Uterus (tissue), 2 donors: ENCODE measurements around the gene RBM26.

Source experiments
- POLR2A ChIP-seq, 2 donors: fragments of 450-650 bp; IDR thresholded peaks; one replicate each; pipeline ENCODE4 v1.6.1; 2016; ENCODE audit warnings: antibody characterized with exemption in 2 of 2, mild to moderate bottlenecking in 1 of 2, moderate library complexity in 1 of 2
- TF ChIP-seq, protein P1 (sequence below), 4 experiments: fragments of 200-600 bp in 2 of 4; fragments of 450-650 bp in 2 of 4; sonication (generic) in 2 of 4; IDR thresholded peaks; one replicate each; pipeline ENCODE4 v1.5.1; 2016 to 2019; ENCODE audit warnings: antibody characterized with exemption in 4 of 4, mild to moderate bottlenecking in 2 of 4, moderate library complexity in 1 of 4

DNA sequence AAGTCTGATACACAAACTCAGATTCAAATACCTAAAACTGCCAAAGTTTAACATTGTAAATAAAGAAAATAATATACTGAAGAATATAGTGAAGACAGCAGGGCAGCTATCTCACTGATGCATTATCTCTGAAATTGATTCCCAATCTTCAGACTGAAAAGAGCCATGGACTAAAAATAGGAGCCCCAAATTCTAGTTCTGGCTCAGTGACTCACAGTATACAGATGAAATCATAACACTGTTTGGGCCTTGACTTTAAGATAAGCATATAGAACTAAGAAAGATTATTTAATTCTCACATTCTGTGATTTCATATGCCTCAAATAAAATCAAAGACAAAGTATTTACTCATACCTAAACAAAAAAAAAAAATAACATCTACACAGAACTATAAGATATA is 53.9 kb downstream of the RBM26 start:
- TF ChIP-seq, protein P1, sequence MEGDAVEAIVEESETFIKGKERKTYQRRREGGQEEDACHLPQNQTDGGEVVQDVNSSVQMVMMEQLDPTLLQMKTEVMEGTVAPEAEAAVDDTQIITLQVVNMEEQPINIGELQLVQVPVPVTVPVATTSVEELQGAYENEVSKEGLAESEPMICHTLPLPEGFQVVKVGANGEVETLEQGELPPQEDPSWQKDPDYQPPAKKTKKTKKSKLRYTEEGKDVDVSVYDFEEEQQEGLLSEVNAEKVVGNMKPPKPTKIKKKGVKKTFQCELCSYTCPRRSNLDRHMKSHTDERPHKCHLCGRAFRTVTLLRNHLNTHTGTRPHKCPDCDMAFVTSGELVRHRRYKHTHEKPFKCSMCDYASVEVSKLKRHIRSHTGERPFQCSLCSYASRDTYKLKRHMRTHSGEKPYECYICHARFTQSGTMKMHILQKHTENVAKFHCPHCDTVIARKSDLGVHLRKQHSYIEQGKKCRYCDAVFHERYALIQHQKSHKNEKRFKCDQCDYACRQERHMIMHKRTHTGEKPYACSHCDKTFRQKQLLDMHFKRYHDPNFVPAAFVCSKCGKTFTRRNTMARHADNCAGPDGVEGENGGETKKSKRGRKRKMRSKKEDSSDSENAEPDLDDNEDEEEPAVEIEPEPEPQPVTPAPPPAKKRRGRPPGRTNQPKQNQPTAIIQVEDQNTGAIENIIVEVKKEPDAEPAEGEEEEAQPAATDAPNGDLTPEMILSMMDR (IDR thresholded peaks at IDR 0.05), result no peak
- TF ChIP-seq POLR2A (IDR thresholded peaks at IDR 0.05), result no peak
